Thymus (tissue), 11 donors: ENCODE measurements around the gene TMEM217. TPM values are rescaled to one million over a fixed set of nuclear protein-coding genes. Genes with fewer than 3 reads are reported as not detected.

Experiments used
- DNase-seq, 9 donors: peaks; one replicate each; pipeline ENCODE4 v3.0.0-alpha.2; 2013; ENCODE audit warnings: low spot score in 9 of 9, low read depth in 6 of 9, missing footprints in 1 of 9
- H3K27ac ChIP-seq, 2 donors: one replicate each; pipeline ENCODE4 v1.5.1; 2013; ENCODE audit warnings: control low read depth in 1 of 2, low read depth in 1 of 2, low read length in 1 of 2, mild to moderate bottlenecking in 1 of 2, moderate library complexity in 1 of 2
- H3K27me3 ChIP-seq, 2 donors: one replicate each; pipeline ENCODE4 v1.5.1; 2013; ENCODE audit warnings: low read length in 1 of 2; ENCODE audit not compliant: control insufficient read depth in 2 of 2, insufficient read depth in 1 of 2
- H3K36me3 ChIP-seq, 2 donors: one replicate each; pipeline ENCODE4 v1.5.1; 2013; ENCODE audit warnings: low read length in 1 of 2, mild to moderate bottlenecking in 1 of 2, moderate library complexity in 1 of 2; ENCODE audit not compliant: control insufficient read depth in 2 of 2, insufficient read depth in 2 of 2
- H3K4me1 ChIP-seq, 2 donors: one replicate each; pipeline ENCODE4 v1.5.1; 2013; ENCODE audit warnings: low read length in 2 of 2; ENCODE audit not compliant: control insufficient read depth in 2 of 2, insufficient read depth in 2 of 2
- H3K4me3 ChIP-seq, 2 donors: one replicate each; pipeline ENCODE4 v1.5.1; 2013; ENCODE audit warnings: low read length in 2 of 2, control low read depth in 1 of 2, mild to moderate bottlenecking in 1 of 2
- H3K9me3 ChIP-seq, 2 donors: one replicate each; pipeline ENCODE4 v1.5.1; 2013; ENCODE audit warnings: low read length in 1 of 2, mild to moderate bottlenecking in 1 of 2; ENCODE audit not compliant: control insufficient read depth in 2 of 2, insufficient read depth in 1 of 2
- WGBS: extraction: QIAGEN DNeasy Blood & Tissue Kit; methylation state at CpG from one replicate; pipeline ENCODE4 v1.1.7; 2013; 5-methylcytosine and 5-hydroxymethylcytosine counted together
- polyA plus RNA-seq: library from polyadenylated mRNA; stranded (reverse); fragments of 200-250 nt; gene quantifications from one replicate; pipeline ENCODE4 v1.2.3, GENCODE V29; 2013
- total RNA-seq: library from RNA; stranded (reverse); fragments of 120-200 nt; gene quantifications from one replicate; pipeline ENCODE4 v1.2.4, GENCODE V29; 2013
- donor health status: healthy.

TMEM217 gene
- total and polyA plus RNA-seq, 2 donors: 2.4 to 4.0 TPM

DNA sequence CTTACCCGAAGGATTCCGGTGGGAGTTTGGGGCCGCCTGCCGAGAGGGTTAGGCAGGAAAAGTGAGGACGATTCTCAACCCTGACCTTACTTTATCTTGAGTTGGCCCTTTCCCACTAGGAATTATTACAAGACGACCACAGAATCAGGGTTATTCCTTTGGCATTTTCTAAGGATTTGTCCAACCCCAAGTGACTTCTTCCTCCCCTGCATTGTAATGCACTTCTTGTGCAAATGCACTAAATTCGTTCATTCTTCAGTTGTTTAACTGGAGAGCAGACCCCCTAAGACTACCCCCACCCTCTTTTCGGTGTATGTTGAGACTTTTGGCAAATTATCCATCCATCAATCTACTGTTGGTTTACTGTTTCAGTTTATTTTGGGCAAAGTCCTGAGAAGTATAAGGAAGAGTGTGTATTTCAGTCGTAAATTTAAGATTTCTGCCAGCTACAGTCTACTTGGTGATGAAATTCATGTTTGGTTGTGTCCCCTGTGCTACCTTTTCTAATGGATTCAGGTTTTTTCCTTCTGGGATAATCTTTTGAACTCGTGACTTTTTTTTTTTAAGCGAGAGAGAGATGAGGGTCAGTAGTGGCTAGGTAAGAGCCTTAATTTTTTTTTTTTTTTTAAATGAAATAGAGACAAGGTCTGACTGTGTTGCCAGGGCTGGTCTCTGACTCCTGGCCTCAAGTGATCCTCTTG lies 611 bp upstream of the TMEM217 start:
- DNase-seq: no peak
- H3K4me3 ChIP-seq: peak overlapping the region; percentile 81 to 89
- H3K9me3 ChIP-seq: no peaks in the 10 kb centered on the region
- no peaks in the 10 kb centered on the region for H3K27me3 ChIP-seq
- 17% methylated on average over 11 of the region's 11 CpGs for WGBS
- no peaks in the 10 kb centered on the region for H3K36me3 ChIP-seq
- peaks cover 12 to 35% of the 10 kb centered on the region in 2 donors for H3K4me1 ChIP-seq
- peak overlapping the region; percentile 79 to 88 for H3K27ac ChIP-seq

DNA sequence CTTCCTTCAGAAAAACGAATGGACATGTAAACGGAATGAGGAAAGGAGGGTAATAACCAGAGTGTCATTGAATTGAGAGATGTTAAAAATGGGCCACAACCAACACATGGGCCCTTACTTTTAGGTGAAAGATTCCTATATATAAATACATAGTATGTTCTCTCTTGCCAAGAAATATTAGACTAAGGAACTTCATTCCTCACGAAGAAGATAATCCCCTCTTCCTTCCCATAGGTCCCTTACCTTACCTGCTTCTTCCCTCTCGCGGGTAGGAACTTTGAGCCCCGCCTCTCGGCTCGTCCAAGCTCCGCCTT lies 667 bp downstream of the TMEM217 start:
- 4% methylated on average over 9 of the region's 9 CpGs for WGBS
- H3K9me3 ChIP-seq: no peaks in the 10 kb centered on the region
- H3K4me1 ChIP-seq: peaks cover 12 to 24% of the 10 kb centered on the region in 2 donors
- DNase-seq: no peak
- peak overlapping the region; percentile 81 to 89 for H3K4me3 ChIP-seq
- no peaks in the 10 kb centered on the region for H3K36me3 ChIP-seq
- no peak overlapping the region for H3K27ac ChIP-seq
- no peaks in the 10 kb centered on the region for H3K27me3 ChIP-seq

DNA sequence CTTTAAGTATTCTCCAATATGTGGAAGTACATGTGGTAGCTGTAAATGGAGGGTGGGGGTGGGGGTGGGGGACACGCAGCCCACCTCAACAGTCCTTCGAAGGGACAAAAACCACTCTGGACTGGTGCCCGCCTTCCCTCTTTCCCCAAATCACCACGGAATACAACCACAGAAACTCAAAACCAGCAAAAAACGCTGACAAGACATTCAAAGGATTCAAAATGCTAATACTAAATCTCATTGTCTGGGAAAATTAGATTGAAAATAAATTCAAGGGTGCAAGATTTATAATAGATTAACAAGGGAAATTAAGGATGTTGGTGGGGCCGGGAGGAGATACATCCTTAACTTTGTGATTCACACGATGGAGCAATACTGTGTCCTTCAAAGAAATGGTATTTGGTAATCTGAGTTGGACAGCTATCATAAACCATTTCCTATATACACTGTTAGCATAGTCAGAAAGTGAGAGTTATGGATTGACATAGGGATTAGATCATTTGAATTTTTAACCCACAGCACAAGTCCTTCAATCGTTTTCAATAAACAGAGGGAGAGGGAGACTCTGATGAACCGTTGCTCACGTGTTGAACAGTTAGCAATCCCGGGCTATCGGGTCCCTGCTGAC lies 1.1 kb downstream of the TMEM217 start:
- 82% methylated on average over 12 of the region's 12 CpGs for WGBS
- Histone ChIP-seq H3K27me3 (no peaks in the 10 kb centered on the region), H3K4me1 (peaks cover 12 to 20% of the 10 kb centered on the region in 2 donors), H3K9me3 (no peaks in the 10 kb centered on the region), H3K36me3 (no peaks in the 10 kb centered on the region), H3K4me3 (peak overlapping the region; percentile 81 to 89), H3K27ac (no peak overlapping the region)
- DNase-seq: no peak

DNA sequence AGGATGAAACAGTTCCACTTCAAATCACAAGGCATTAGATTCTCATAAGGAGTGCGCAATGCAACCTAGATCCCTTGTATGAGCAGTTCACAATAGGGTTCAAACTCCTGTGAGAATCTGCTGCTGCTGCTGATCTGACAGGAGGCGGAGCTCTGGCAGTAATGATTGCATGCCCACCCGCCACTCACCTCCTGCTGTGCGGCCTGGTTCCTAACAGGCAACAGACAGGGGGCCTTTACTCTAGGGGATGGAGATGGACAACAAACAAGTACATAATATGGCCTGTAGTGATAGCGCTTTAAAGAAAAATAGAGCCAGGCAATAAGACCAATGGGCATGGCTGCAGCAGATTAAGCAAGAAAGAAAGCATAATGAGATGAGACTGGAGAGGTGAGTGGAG lies 3.1 kb downstream of the TMEM217 start:
- peaks cover 12 to 20% of the 10 kb centered on the region in 2 donors for H3K4me1 ChIP-seq
- H3K36me3 ChIP-seq: no peaks in the 10 kb centered on the region
- no peak overlapping the region for H3K4me3 ChIP-seq
- H3K27me3 ChIP-seq: no peaks in the 10 kb centered on the region
- no peaks in the 10 kb centered on the region for H3K9me3 ChIP-seq
- H3K27ac ChIP-seq: no peak overlapping the region
- WGBS: 98% methylated on average over 5 of the region's 5 CpGs
- no peak for DNase-seq

DNA sequence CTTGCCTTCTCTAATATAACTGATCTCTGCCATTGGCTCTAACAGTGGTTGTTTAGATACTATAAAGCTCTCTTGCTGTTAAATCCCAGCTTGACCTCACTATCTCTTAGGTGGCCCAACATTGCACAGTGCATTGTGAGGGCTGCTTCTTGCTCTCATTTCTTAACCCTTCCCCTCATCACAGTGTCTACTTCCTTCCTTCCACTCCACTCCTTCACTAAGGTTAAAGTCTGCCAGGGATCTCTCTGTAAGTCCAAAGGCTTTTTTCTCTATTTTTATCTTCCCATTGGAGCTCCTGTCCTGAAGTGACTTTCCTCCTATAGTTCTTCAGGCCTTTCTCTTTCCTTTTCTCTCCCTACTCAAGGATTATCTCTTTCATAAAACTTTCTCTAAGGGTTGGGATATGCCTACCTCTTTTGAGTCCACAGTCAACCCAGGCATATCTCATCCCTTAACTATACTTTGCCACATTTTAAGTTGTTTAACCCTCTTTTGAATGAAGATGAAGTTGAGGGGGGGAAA lies 4.4 kb downstream of the TMEM217 start:
- peaks cover 9 to 11% of the 10 kb centered on the region in 2 donors for H3K4me1 ChIP-seq

DNA sequence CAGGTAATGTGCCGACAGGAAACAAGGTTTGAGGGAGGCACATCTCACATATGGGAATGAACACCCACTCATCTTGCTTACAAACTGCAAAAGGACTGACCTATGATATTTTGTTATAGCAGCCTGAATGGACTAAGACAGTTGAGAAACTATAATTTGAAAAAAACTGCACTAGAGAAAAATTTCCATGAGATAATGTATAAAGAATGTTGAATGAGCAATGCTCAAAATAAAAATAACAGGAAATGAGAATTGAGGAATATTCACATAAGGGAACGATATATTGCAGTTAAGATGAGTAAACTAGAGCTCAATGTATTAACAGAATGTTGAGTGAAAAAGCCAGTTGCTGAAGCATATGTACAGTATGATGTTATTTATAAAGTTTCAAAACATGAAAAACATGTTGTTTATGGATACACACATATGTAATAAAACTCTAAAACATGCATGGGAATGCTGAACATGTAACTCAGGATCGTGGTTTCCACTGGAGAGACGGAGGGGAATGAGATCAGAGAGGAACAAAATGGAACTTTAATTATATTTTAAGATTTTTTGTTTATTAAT lies 6.6 kb downstream of the TMEM217 start:
- H3K27me3 ChIP-seq: no peaks in the 10 kb centered on the region
- DNase-seq: no peak
- H3K9me3 ChIP-seq: no peaks in the 10 kb centered on the region
- H3K36me3 ChIP-seq: no peaks in the 10 kb centered on the region
- H3K4me1 ChIP-seq: no peaks in the 10 kb centered on the region
- no peak overlapping the region for H3K4me3 ChIP-seq
- no peak overlapping the region for H3K27ac ChIP-seq
- 95% methylated on average over 4 of the region's 4 CpGs for WGBS

More for the DNA sequence above, 4.4 kb downstream of the TMEM217 start:
- Histone ChIP-seq H3K9me3 (no peaks in the 10 kb centered on the region), H3K27ac (no peak overlapping the region), H3K36me3 (no peaks in the 10 kb centered on the region), H3K4me3 (no peak overlapping the region), H3K27me3 (no peaks in the 10 kb centered on the region)
- DNase-seq: no peak

DNA sequence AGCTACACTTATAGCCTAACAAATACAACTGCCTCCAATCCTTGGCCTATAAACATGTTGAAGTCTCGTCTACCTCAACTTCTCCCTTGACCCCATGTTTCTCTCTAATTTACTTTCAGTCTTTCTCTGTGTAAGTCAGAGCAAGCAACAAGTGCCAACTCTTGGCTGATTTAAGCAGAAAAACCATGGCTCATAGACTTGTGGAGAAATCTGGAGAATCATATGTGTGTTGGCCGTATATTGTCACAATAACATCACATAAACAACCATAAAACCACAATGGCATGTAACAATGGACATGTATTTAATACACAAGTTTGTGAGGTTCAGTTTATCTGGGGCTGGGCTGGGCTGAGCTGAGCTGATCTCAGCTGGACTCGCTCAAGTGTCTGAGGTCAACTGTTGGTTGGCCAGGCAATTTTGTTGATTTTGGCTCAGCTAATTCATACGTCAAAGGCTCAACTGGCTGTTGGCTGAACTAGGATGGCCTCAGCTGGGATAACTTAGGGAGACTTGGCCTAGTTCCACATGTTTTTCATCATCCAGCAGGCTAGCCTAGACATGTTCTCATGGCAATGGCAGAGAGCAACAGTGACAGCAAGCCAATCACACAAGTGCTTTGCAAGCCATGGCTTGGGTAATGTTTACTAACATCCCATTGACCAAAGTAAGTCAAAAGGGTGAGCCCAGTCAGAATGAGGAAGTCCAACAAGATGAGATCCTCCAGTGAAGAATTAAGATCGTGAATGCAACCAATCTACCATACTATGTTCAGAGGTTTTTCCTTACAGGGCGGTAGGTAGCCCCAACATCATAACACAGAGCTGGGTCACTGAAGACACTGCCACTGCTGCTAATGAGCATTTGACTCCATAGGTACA lies 13.3 kb downstream of the TMEM217 start:
- H3K27me3 ChIP-seq: no peaks in the 10 kb centered on the region
- no peaks in the 10 kb centered on the region for H3K36me3 ChIP-seq
- peak overlapping the region in 1 of 2 donors; percentile 10 for H3K27ac ChIP-seq
- H3K9me3 ChIP-seq: no peaks in the 10 kb centered on the region
- DNase-seq: peak in 1 of 9 donors; percentile 40
- H3K4me1 ChIP-seq: peaks cover 0 to 21% of the 10 kb centered on the region in 2 donors
- no peak overlapping the region for H3K4me3 ChIP-seq
- 93% methylated on average over 6 of the region's 6 CpGs for WGBS

DNA sequence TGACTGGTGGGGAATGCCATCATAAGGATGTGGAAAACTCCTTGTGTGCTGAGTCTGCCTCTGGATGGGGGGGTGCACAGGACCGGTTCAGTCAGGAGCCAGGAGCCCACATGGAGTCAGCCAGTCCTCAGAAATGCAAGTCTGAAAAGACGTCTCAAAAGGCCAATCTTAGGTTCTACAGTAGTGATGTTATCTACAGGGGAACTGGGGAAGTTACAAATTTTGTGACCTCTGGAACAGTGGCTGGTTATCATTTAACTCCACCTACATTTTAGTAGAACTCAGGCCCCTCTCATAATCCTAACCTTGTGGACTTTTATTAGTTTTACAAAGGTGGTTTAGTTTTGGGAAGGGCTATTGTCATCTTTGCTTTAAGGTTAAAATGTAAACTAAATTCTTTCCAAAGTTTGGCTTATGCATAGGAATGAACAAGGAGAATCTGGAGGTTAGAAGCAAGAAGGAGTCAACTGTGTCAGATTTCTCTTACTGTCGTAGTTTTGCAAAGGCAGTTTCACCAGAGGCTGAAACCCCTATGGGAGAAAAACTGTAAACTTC lies 14.1 kb downstream of the TMEM217 start:
- no peaks in the 10 kb centered on the region for H3K9me3 ChIP-seq
- no peak overlapping the region for H3K4me3 ChIP-seq
- no peaks in the 10 kb centered on the region for H3K36me3 ChIP-seq
- DNase-seq: no peak
- no peak overlapping the region for H3K27ac ChIP-seq
- peaks cover 0 to 21% of the 10 kb centered on the region in 2 donors for H3K4me1 ChIP-seq
- 87% methylated on average over 3 of the region's 3 CpGs for WGBS
- no peaks in the 10 kb centered on the region for H3K27me3 ChIP-seq
